H54 (cell line): ENCODE measurements around the gene RTN4.

Experiments used
- DNase-seq: peaks from one replicate; pipeline ENCODE4 v3.0.0; 2011; ENCODE audit warnings: low spot score, mixed read lengths; ENCODE audit not compliant: insufficient read length
- FAIRE-seq: peaks from 3 replicates; lab custom pipeline; 2011; peaks lifted over from hg19 to GRCh38; lab: Jason Lieb, UNC
- POLR2A ChIP-seq: IDR thresholded peaks from 2 replicates; pipeline ENCODE4 v1.6.1; 2011; ENCODE audit warnings: low read depth, mild to moderate bottlenecking, low read length

The RTN4 gene

DNA sequence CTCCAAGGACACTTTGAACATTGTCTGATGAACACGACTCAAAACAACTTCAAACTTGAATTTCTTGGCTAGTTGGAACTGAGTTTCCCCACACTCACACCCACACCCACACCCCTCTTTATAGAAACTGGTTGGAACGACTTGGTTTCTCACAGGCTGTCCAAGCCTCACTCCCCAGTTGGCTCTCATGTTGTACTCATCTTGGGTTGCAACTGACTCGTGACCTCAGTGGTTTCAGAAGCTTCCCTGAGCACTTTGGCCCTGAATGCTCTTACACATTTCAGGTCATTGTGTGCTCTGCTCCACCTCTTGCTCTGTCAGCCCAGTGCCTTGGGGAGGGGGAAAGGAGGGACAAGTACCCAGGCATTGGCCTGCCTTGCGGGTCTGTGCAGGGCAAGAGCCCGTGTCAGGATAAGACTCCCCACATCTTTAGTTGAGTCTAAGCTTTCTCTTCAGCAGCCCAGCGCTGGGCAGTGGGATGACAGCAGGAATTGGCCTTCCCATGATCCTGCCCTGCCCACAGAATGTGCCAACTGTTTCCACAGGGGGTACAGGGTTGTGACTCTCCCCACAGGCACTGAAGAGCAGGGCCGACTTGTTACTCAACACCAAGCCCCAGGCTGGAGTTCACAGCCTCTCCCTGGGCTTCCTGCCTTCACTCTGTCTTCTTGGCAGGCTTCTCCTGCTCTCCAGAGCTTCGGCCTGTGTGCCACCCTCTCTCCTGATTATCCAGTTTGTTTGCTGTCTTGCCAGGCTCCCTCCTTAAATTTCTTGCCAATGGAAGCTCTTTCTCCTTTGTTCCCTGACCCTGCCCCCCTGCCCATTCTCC is 104.6 kb downstream of the RTN4 start:
- DNase-seq (peak; percentile 48), FAIRE-seq (no peak)
- no peak for TF ChIP-seq POLR2A

DNA sequence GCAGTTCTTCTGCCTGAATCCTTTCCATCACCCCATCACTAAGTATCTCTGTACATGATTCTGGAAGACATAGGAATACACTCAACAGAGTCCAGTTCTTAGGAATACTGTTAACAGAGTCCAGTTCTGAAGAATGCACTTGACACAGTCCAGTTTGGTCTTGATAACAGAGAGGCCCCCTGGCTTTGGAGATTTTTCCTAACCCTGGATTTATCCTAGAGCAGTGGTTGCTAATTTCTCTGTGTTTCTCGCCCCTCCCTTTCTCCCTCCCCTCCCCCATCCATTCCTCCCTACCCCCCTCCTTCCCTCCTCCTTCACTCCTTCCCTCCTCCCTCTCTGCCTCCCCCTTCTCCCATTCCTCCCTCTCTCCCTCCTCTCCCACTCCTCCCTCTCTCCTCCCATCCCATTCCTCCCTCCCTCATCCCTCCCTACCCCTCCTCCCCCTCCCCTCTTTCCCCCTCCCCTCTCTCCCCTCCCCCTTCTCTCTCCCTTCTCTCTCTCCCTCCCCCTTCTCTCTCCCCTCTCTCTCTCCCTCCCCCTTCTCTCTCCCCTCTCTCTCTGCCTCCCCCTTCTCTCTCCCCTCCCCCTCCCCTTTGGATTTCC is 105.4 kb downstream of the RTN4 start:
- TF ChIP-seq POLR2A = no peak
- no peak for FAIRE-seq
- no peak for DNase-seq

- no peak for FAIRE-seq
- no peak for TF ChIP-seq POLR2A
- no peak for DNase-seq
Measured at GRCh38 chr2:54942373-54942772, 107.9 kb downstream of the RTN4 start.

- FAIRE-seq = no peak
- no peak for TF ChIP-seq POLR2A
- DNase-seq = no peak
Measured at GRCh38 chr2:54941248-54941984, 108.8 kb downstream of the RTN4 start.

DNA sequence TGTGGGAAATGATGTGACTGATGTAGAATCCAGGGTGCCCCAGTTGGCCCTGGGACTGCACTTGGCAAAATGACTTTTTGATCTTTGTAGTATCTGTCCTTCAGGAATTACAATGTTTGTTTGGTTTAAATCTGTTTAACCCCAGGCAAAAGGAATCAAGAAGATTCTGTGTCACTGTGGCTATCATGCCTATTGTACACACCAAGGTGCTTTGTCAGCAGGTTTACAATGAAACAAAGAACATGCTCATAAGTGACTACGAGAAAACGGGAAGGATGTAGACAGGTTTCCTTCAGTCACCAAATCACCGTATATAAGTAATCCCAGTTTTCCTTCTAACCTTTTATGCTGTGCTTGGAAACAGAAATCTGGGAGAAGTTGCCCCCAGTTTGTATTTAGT is 109.5 kb downstream of the RTN4 start:
- FAIRE-seq (no peak), DNase-seq (no peak)
- TF ChIP-seq POLR2A = no peak

DNA sequence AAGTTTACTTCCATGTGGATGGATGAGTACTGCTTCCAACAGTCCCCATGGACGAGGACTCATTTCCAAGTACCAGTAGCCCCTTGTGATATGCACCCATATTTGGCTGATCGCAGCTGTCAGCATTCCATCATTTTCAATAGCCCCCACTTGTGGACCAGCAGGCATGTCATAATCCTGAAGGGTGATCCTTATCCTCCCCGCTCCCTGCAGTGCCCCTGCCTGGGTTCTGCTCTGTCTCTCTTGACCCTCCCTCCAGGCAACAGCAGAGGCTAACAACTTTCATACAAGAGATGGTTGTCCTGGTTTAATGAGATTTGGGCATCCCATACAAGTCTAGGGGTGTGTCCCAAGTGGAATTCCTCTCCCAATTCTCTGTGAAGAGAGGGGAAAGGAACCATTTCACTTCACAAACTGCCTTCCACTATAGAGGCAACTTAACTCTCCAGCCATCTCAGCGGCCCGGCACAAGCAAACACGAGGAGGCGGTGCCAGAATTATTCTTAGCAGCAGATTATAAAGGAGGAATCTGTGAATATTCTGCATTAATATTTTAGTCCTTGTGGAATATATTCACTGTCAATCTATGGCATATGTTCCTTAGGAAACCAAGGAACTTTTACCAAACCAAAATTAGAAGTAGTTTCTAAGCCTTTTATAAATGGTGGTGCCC is 110.7 kb downstream of the RTN4 start:
- TF ChIP-seq POLR2A = no peak
- DNase-seq = no peak
- no peak for FAIRE-seq

GRCh38 chr2:54936766-54937165 is 113.5 kb downstream of the RTN4 start:
- DNase-seq = peak; percentile 26
- no peak for TF ChIP-seq POLR2A
- FAIRE-seq = no peak

DNA sequence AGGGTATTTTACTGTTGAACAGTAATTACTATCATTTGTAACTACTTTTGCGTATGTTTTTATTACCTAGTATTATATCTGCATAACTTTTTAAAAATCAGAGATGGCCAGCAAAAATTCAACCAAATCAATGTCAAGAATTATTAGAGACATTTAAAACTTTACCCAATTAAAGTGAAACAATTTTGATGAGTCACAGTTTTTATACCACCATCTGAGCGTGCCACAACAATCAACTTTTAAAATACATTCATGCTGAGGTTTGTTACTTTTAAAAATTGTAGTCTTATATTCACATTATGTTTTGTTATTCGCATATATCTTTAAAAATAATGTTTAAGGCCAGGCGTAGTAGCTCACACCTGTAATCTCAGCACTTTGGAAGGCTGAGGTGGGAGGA is 114.9 kb downstream of the RTN4 start:
- DNase-seq (no peak), FAIRE-seq (no peak)
- TF ChIP-seq POLR2A = no peak

DNA sequence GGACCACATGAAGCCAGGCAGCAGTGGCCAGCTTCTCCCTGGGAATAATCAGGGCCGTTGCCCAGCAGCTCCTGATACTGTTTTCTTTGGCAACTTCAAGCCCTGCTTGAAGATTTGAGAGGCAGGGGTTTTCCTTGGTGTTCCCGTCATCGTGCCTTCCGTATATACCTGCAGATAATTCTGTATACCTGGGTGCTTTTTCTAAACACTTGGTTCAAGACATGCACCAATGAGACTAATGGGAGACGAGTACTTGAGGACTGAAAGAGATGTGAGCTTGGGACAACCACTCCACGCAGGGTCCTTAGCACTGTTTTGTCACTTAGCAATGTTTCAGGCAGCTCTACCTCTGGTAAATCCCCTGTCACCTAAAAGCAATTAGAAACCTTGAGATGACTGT is 118.8 kb downstream of the RTN4 start:
- FAIRE-seq = no peak
- TF ChIP-seq POLR2A = no peak
- no peak for DNase-seq

GRCh38 chr2:54928719-54929118 is 121.5 kb downstream of the RTN4 start:
- FAIRE-seq (no peak), DNase-seq (no peak)
- TF ChIP-seq POLR2A = no peak

- DNase-seq = no peak
- no peak for TF ChIP-seq POLR2A
- no peak for FAIRE-seq
Measured at GRCh38 chr2:54927751-54928615, 122.3 kb downstream of the RTN4 start.

DNA sequence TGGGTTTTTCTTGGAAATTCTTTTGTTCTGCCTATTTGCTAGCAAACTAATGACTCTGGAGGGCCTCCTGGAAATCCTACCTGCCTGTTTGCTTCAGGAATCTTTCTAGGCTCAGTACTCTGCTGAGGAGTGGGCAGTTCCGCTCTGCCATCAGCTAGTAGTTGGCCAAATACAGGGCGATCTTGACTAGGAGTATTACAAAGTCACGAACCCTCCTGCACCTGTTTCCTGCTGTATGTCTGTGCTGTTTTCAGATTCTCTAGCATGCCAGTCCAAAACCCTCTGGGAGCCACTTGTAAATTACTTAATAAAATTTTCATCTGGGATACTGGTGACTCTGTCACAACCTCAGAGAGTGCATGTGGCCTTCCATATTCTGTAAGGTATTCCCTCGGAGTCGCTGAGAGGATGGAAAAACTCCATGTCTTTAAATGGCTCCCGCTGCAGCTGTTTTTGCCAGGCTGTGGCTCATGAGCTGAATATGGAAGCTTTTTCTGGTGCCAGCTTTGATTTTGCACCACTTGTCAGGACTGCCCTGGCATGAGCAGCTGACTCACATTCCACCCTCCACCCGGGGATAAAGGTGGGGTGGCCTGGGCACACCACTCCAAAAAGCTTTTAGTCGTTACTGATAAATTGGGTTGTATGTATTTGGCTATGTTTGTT is 123.0 kb downstream of the RTN4 start:
- no peak for TF ChIP-seq POLR2A
- no peak for DNase-seq
- FAIRE-seq = no peak
